ENCODE measurements around the gene USP49. TPM values are rescaled to one million over a fixed set of nuclear protein-coding genes. Genes with fewer than 3 reads are reported as not detected.

The USP49 gene
- total RNA-seq, 6 experiments from 2014 or later, result 1.7 to 2.3 (median 2.0) TPM

- Mint-ChIP-seq H3K27ac (no peak overlapping the region), H3K36me3 (ENCODE audit: low read depth) (no peaks in the 10 kb centered on the region), H3K27me3 (ENCODE audit: insufficient read depth) (no peaks in the 10 kb centered on the region), H3K9me3 (no peaks in the 10 kb centered on the region), H3K4me3 (no peak overlapping the region), H3K4me1 (ENCODE audit: low read depth) (peaks cover 10% of the 10 kb centered on the region; the same call in 1 of the 2 replicates)
- no peak for TF ChIP-seq CTCF (IDR thresholded peaks at IDR 0.05)
- DNase-seq, result no peak
These were observed 7.8 kb downstream of the USP49 start for GRCh38 chr6:41887331-41887751.

GRCh38 chr6:41885930-41886329 lies 9.2 kb downstream of the USP49 start:
- Mint-ChIP-seq H3K27ac (no peak overlapping the region), H3K9me3 (no peaks in the 10 kb centered on the region), H3K36me3 (ENCODE audit: low read depth) (no peaks in the 10 kb centered on the region), H3K4me1 (ENCODE audit: low read depth) (peaks cover 10% of the 10 kb centered on the region; the same call in 1 of the 2 replicates), H3K27me3 (ENCODE audit: insufficient read depth) (no peaks in the 10 kb centered on the region), H3K4me3 (no peak overlapping the region)
- DNase-seq, result no peak
- TF ChIP-seq CTCF (IDR thresholded peaks at IDR 0.05), result no peak

- Mint-ChIP-seq H3K4me3 (no peak overlapping the region), H3K9me3 (no peaks in the 10 kb centered on the region), H3K36me3 (ENCODE audit: low read depth) (no peaks in the 10 kb centered on the region), H3K4me1 (ENCODE audit: low read depth) (peaks cover 14% of the 10 kb centered on the region), H3K27ac (no peak overlapping the region), H3K27me3 (ENCODE audit: insufficient read depth) (no peaks in the 10 kb centered on the region)
- no peak for TF ChIP-seq CTCF (IDR thresholded peaks at IDR 0.05)
- DNase-seq, result no peak
These were observed 10.2 kb downstream of the USP49 start for GRCh38 chr6:41884957-41885356.

- Mint-ChIP-seq H3K27ac (no peak overlapping the region), H3K4me1 (ENCODE audit: low read depth) (peaks cover 28% of the 10 kb centered on the region), H3K27me3 (ENCODE audit: insufficient read depth) (no peaks in the 10 kb centered on the region; the same call in 1 of the 2 replicates), H3K4me3 (no peak overlapping the region), H3K9me3 (no peaks in the 10 kb centered on the region), H3K36me3 (ENCODE audit: low read depth) (no peaks in the 10 kb centered on the region)
- no peak for DNase-seq
- TF ChIP-seq CTCF (IDR thresholded peaks at IDR 0.05), result no peak
These were observed 13.7 kb downstream of the USP49 start for GRCh38 chr6:41881506-41881905.

- Mint-ChIP-seq H3K27ac (peak overlapping the region; percentile 55), H3K4me3 (peak overlapping the region; percentile 67), H3K4me1 (ENCODE audit: low read depth) (peaks cover 28% of the 10 kb centered on the region), H3K9me3 (no peaks in the 10 kb centered on the region), H3K27me3 (ENCODE audit: insufficient read depth) (no peaks in the 10 kb centered on the region; the same call in 1 of the 2 replicates), H3K36me3 (ENCODE audit: low read depth) (no peaks in the 10 kb centered on the region)
- DNase-seq, result peak; percentile 73
- TF ChIP-seq CTCF (IDR thresholded peaks at IDR 0.05), result no peak
These were observed 16.2 kb downstream of the USP49 start for GRCh38 chr6:41878961-41879405.

GRCh38 chr6:41878246-41878645 lies 16.9 kb downstream of the USP49 start:
- no peaks in the 10 kb centered on the region for H3K36me3 Mint-ChIP-seq (ENCODE audit: low read depth)
- peak; percentile 52 for DNase-seq

More at GRCh38 chr6:41878246-41878645, 16.9 kb downstream of the USP49 start:
- Mint-ChIP-seq H3K27me3 (ENCODE audit: insufficient read depth) (no peaks in the 10 kb centered on the region; the same call in 1 of the 2 replicates), H3K9me3 (no peaks in the 10 kb centered on the region), H3K4me3 (peak overlapping the region; percentile 67), H3K27ac (peak overlapping the region; percentile 55), H3K4me1 (ENCODE audit: low read depth) (peaks cover 28% of the 10 kb centered on the region)
- TF ChIP-seq CTCF (IDR thresholded peaks at IDR 0.05), result no peak

All from HFFc6 (cell line).